HK-2 (cell line): ENCODE data around the gene HSFX1.
"Not testable (repeated sequence)": the region's sequence is repeated elsewhere in the genome, so short reads cannot be mapped to it uniquely, and the experiment has no call there.

Experiments used
- DNase-seq: peaks from one replicate; pipeline ENCODE4 v3.0.0-alpha.2; 2018; ENCODE audit not compliant: unreplicated experiment

Gene HSFX1, protein sequence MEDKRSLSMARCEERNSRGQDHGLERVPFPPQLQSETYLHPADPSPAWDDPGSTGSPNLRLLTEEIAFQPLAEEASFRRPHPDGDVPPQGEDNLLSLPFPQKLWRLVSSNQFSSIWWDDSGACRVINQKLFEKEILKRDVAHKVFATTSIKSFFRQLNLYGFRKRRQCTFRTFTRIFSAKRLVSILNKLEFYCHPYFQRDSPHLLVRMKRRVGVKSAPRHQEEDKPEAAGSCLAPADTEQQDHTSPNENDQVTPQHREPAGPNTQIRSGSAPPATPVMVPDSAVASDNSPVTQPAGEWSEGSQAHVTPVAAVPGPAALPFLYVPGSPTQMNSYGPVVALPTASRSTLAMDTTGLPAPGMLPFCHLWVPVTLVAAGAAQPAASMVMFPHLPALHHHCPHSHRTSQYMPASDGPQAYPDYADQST

DNA sequence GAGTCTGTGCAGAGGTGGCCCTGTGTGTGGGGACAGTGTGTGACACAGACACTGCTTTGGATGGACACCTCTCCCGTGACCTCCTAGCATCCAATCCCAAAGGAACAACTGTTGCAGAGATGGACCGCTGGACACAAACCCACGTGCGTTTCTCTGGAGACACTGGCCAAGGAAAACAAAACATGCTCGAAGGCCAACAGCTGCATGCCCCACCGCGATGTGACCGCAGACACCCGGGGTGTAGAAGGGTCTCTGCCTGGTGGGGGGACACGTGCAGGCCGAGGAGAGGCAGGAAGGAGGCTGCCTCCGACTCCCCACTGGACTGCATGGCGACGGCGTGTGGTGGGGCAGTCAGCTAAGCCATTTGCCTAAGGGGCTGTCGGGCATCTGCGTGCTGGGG, at the start of gene HSFX1:
TSS of gene HSFX1 (plus strand) at position 301 of the 400 bp plus-strand sequence. CDS start 614 bp downstream, outside the sequence.
- DNase-seq: not testable (repeated sequence)

DNA sequence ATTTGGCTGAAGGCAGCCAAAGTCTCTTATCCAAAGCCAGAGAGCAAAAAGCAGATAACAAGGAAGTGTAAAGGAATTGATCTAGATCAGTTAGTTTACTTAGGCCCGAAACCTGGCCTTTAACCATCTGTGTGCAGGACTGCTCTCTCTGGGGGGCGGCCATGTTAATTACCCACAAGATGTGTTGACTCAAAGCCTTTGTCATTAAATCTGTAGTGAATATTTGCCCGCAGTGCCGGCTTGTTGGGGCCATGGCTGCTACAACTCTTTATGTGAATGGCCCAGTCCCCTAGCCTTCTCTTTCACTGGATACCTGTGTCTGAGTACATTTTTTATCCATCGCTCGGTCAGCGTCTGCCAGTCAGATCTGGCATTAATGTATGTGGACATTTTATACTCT, 46.6 kb upstream of the HSFX1 start:
- DNase-seq: not testable (repeated sequence)

- not testable (repeated sequence) for DNase-seq
These were observed 31.6 kb upstream of the HSFX1 start for GRCh38 chrX:149742269-149742668.

DNA sequence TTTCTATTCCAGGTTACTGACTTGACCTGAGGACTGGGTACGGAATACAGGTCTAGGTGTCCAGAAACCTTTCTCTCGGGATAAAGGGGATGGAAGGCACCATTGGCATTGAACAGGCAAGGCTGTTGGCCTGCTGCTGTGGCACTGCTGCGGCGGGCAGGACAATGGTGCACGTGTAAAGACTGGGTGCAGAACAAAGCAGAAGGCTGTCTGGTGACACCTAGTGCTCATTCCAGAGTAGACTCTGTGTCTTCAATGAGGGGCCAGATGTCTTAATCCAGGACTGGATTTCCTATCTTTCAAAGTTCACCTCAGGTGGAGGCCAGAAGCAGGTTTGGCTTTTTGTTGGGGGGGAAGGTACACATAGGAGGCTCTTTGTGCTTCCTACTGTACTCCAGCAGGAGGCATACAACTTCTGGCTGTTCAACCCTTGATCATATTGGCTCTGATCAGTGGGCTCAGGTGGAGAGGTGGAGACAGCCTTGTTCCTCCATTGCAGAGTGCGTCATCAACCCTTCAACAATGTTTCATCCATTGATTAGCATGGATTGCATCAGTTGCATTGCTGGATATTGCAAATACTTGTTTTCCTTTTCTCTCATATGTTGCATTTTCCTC, 27.4 kb upstream of the HSFX1 start:
- not testable (repeated sequence) for DNase-seq

- no peak for DNase-seq
These were observed 16.4 kb upstream of the HSFX1 start for GRCh38 chrX:149757206-149758067.

DNA sequence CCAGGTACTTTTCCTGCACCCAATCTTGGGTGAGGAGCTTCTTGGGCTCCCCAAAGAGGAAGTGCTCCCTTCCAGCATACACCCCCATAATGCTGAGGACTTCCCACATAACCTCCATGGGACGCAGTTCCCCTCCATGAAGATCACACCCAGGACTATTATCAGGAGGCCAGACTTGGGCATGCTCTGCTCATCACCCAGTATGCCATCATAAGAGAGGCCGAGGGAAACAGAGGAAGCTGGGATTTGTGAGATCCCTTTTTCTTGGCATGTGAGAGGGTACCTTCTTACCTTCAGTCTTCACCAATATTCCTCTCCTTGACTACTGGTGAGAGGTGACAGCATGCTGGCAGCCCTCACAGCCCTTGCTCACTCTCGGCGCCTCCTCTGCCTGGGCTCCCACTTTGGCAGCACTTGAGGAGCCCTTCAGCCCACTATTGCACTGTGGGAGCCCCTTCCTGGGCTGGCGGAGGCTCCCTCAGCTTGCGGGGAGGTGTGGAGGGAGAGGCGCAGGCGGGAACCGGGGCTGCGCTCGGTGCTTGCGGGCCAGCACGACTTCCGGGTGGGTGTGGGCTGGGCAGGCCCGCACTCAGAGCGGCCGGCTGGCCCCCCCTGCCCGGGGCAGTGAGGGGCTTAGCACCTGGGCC, 15.7 kb upstream of the HSFX1 start:
- no peak for DNase-seq

DNA sequence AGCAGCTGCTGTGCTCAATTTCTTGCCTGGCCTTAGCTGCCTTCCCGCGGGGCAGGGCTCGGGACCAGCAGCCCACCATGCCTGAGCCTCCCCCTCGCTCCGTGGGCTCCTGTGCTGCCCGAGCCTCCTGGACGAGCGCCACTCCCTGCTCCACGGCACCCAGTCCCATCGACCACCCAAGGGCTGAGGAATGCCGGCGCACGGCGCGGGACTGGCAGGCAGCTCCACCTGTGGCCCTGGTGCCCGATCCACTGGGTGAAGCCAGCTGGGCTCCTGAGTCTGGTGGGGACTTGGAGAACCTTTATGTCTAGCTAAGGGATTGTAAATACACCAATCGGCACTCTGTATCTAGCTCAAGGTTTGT, 15.2 kb upstream of the HSFX1 start:
- not testable (repeated sequence) for DNase-seq

GRCh38 chrX:149759824-149760223, 14.0 kb upstream of the HSFX1 start:
- DNase-seq: no peak

GRCh38 chrX:149760965-149761364, 12.9 kb upstream of the HSFX1 start:
- DNase-seq: no peak

DNA sequence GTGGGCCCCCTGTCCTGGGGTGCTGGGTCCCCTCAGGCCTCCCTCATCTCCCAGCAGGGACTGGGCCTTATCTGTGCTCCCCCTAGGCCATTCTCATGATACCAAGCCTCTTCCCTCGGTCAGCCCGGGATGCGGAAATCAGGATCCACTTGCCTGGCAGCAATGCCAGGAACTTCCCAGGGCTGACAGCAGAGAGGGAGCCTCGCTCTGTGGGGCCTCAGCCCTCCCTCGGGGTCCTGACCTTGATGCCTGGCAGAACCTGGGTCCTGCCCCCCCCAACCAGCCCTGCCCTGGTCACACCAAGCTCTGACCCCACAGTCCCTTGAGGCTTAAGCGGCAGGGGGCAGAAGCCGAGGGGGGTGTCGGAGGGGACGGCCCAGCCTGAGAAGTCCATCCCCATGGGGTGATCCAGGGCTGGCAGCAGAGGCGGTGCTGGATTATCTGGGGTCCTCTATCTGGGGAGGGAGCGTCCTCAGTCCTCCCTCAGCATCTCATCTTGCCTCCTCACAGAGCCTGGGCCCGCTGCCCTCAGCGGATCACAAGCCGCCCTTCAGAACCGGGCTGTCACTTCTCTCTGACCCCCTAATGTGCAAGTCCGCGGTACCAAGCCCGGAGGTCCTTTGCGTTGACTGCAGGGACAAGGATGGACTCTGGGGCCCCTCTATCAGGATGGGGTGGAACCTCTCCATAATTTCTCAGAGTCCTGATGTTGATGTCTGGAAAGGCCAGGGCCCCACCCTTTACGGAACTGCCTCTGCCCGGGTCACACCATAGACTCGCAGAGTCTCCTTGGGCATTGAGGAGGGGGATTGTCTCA, 11.8 kb upstream of the HSFX1 start:
- DNase-seq: not testable (repeated sequence)

DNA sequence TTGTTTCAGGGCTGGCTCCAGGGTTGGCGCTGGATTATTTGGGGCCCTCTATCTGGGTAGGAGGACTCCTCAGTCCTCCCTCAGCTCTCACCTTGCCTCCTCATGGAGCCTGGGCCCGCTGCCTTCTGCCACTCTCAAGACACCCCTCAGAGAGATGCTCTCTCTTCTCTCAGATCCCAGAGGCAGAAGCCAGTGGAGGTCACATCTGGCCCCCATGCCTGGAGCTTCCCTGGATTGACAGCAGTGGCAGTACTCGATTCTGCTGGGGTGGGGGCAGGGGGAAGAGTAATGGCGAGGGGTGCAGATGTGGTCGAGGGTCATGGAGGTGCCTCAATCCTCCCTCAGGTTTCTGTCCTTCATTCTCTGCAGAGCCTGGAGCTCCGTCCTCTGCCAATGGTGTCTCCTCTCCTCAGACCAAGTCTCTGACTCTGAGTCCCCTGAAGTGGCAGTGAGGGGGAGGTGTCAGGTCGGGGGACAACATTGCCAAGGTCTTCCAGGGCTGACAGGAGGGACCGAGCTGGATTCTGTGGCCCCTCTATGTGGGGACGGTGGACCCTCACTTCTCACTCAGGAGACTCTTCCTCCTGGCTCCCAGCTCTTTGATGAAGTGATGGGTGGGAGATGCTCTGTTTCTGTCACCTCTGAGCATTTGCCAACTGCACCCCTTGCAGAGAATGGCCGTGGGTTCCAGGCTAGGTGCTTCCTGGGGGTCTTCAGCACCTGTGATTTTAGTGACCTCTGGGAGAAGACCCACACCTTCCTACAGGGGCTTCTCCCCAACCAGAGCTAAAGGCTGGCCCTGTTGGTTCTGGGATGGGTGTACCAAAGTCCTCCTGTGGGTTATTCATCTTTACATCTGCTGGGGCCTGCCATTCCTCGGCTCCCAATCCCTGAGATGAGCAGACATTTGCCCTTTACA, 10.9 kb upstream of the HSFX1 start:
- DNase-seq: no peak

- DNase-seq: not testable (repeated sequence)
These were observed 3.5 kb upstream of the HSFX1 start for GRCh38 chrX:149770344-149770743.

- DNase-seq: not testable (repeated sequence)
These were observed 842 bp upstream of the HSFX1 start for GRCh38 chrX:149773026-149773425.

- DNase-seq: not testable (repeated sequence)
These were observed 4.1 kb downstream of the HSFX1 start for GRCh38 chrX:149777999-149778398.

GRCh38 chrX:149781727-149782126, 7.9 kb downstream of the HSFX1 start, which contains the start of gene MAGEA9:
MAGEA9 (plus strand) TSS chrX:149781930; CDS start chrX:149786211, 4,281 bp downstream.
- not testable (repeated sequence) for DNase-seq

DNA sequence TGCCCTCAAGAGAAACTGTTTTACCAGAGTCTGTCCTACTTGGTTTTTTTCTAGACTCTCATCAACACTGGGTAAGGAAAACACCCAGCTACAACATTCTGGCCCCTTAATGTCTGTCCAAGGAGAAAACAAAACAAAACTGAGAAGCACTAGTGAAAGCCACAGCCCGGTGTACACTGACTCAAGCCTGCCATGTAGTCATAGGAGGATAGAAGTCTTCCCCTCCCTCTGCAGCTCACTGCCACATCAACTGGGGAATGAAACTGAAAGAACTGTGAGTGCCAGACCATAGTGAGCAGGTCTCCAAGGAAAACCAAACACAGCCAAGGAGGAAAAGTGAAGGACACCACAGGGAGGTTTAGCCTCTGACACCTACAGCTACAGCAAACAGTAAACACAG, 21.7 kb downstream of the HSFX1 start:
- not testable (repeated sequence) for DNase-seq

GRCh38 chrX:149799095-149799714, 25.3 kb downstream of the HSFX1 start:
- DNase-seq: no peak

- no peak for DNase-seq
These were observed 26.1 kb downstream of the HSFX1 start for GRCh38 chrX:149799938-149800337.

GRCh38 chrX:149803458-149804062, 29.7 kb downstream of the HSFX1 start:
- no peak for DNase-seq
